ENCODE results near the gene NOP56.
A peak's percentile ranks its signal among the peaks of the same experiment; 100 is the strongest.
"Not testable (repeated sequence)": the region's sequence is repeated elsewhere in the genome, so short reads cannot be mapped to it uniquely, and the experiment has no call there.

The NOP56 gene

DNA sequence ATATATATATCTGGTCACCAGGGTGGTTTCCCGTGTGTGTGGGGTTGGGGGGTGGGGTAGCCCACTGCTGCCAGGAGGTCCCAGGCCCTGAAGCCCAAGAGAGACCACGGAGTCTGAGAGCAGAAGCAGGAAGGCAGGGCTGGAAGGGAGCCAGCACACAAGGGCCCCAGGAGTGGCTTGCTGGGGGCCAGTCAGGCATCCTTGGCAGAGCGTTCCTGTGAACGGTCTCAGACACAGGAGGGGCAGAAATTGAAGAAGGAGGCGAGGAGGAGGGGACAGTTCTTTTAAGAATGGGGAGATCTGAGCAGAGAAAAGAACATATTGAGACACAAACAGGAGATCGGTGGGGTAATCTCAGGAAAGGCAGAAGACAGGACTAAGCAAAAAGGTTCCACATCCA is 38.3 kb downstream of the NOP56 start:
- Mint-ChIP-seq H3K4me3 (peak overlapping the region; percentile 90), H3K27ac (no peak overlapping the region), H3K9me3 (ENCODE audit: low read depth) (no peaks in the 10 kb centered on the region), H3K36me3 (no peaks in the 10 kb centered on the region), H3K4me1 (ENCODE audit: low read depth) (peaks cover 31% of the 10 kb centered on the region), H3K27me3 (peaks cover 11% of the 10 kb centered on the region)

DNA sequence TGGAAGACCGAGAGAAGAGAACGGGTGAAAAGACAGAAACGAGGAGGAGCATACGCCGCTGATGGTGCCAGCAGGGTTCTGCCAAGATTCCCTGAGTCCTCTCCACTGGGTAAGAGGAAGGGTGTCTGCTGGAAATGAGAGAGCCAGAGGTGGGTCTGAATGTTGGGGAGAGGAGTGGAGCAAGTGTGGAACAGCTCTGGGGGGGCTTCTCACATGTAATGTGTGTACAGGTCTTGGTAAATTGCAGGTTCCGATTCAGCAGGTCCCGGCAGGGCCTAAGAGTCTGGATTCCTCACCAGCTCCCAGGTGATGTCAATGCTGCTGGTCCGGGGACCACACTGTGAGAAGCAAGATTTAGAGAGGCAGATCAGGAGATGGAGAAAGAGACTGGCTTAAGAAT is 38.7 kb downstream of the NOP56 start:
- Mint-ChIP-seq H3K9me3 (ENCODE audit: low read depth) (no peaks in the 10 kb centered on the region), H3K4me1 (ENCODE audit: low read depth) (peaks cover 31% of the 10 kb centered on the region), H3K4me3 (peak overlapping the region; percentile 90), H3K36me3 (no peaks in the 10 kb centered on the region), H3K27ac (no peak overlapping the region), H3K27me3 (peaks cover 12% of the 10 kb centered on the region)

DNA sequence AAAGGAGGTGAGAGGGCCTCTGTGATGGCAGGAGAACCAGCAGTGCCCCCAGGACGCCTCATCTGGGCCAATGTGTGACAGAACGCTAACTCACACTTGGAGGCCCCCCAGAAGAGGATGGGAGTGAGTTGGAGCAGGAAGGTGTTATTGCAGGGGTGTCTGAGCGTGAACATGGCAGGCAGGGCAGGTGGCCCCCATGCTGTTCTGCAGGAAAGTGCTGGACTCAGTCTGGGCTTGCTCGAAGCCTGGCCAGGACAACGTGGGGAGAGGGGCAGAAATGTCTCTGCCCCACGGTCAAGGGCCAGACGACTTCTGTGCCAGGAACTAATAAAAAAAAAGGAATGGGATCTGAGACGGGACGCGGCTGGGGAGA is 39.2 kb downstream of the NOP56 start:
- H3K9me3 Mint-ChIP-seq (ENCODE audit: low read depth): no peaks in the 10 kb centered on the region
- H3K27me3 Mint-ChIP-seq: peaks cover 14% of the 10 kb centered on the region
- no peaks in the 10 kb centered on the region for H3K36me3 Mint-ChIP-seq
- peak overlapping the region; percentile 90 for H3K4me3 Mint-ChIP-seq
- H3K4me1 Mint-ChIP-seq (ENCODE audit: low read depth): peaks cover 29% of the 10 kb centered on the region
- H3K27ac Mint-ChIP-seq: no peak overlapping the region

DNA sequence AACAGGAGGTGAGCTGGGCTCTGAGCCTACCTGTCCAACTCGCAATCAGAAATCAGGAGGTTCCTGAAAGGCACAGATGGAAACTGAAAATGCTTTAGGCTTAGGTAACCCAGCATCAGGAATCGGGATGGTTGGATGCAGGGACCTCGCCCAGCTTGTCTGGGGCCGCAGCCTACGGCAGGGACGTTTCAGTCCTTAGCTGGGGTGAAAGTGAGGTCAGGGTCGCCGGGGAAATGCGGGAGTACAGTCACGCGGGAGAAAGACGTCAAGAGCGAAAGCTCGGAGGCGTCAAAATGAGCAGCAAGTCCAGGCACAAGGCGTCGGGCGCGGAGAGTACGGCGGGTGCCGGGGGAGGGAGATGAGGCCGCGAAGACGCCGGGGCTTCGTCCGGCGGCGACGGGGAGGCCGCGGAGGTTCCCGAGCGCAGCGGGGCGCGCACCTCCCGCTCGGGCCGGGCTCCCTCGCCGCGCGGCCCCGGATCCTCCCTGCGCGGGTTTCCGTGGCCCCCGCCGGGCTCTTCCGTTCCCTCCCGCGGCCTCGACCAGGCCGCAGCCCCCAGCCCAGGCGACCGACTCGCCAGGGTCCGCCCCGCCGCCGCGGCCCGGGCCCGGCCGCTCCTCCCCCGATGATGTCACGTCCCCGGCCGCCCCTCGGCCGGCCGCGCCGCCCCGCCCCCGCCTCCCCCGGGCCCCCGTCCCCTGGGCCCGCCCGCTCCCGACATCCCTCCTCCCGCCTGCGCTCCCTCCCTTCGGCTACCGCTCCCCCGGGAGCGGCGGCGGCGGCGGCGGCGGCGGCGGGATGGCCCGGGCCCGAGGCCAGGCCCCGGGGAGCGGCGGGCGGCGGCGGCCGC is 39.8 kb downstream of the NOP56 start, which contains the start of gene EBF4:
EBF4 (plus strand) TSS at position 745 of the 850 bp plus-strand sequence. CDS start 866 bp downstream, outside the sequence.
- H3K9me3 Mint-ChIP-seq (ENCODE audit: low read depth): no peaks in the 10 kb centered on the region
- H3K4me3 Mint-ChIP-seq: peak within 1 kb of the TSS; percentile 90
- peaks cover 29% of the 10 kb centered on the region for H3K4me1 Mint-ChIP-seq (ENCODE audit: low read depth)
- no peaks in the 10 kb centered on the region for H3K36me3 Mint-ChIP-seq
- peaks cover 14% of the 10 kb centered on the region for H3K27me3 Mint-ChIP-seq
- H3K27ac Mint-ChIP-seq: peak within 1 kb of the TSS; percentile 35

DNA sequence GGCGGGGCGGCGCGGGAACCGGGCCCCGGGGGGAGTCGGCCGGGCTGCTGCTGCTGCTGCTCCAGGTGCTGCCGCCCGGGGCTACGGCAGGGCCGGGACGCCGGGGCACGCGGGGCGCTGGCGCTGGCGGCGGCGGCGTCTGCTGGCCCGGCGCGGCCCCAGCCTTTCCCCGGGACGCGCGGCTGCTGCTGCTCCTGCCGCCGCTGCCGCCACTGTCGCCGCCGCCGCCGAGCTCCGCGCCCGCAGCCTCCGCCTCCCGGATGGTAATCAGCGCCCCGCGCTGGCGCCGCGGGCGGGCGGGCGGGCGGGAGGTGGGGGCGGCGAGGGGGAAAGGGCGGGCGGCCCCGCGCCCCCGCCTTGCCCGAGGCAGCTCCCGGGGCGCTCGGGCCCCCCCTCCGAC is 40.5 kb downstream of the NOP56 start:
- Mint-ChIP-seq H3K4me1 (ENCODE audit: low read depth) (peaks cover 23% of the 10 kb centered on the region), H3K36me3 (no peaks in the 10 kb centered on the region), H3K4me3 (no peak overlapping the region), H3K27ac (no peak overlapping the region), H3K27me3 (peaks cover 14% of the 10 kb centered on the region), H3K9me3 (ENCODE audit: low read depth) (no peaks in the 10 kb centered on the region)

DNA sequence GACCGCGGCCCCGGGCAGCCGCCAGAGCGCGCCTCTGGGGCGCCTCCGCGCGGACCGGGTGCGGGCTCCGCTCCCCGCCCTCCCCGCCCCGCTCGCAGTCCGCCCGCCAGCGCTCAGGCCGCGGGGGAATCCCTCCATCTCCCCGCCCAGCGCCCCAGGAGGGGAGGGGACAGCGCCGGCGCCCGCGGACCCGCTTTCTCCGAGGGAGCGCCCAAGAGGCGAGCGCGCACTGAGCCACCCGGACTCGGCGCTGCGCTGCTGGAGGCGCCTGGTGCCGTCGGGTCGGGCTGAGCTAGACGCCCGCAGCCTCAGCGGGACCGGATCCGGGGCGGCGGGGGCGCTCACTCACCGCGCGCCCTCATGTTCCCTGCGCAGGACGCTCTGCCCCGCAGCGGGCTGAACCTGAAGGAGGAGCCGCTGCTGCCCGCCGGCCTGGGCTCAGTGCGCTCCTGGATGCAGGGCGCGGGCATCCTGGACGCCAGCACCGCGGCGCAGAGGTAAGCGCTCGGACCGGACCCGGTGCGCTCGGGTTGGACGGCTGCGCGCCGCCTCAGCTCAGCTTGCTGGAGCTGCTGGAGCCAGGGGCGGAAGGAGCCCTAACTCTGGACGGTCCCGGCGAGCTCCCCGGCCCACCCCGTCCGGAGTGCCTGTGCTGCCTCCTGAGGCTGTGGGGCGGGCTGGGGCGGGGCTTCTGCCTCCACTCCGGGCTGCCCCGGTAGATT is 41.0 kb downstream of the NOP56 start:
- Mint-ChIP-seq H3K4me1 (ENCODE audit: low read depth) (peaks cover 18% of the 10 kb centered on the region), H3K27ac (no peak overlapping the region), H3K36me3 (no peaks in the 10 kb centered on the region), H3K27me3 (peaks cover 14% of the 10 kb centered on the region), H3K4me3 (no peak overlapping the region), H3K9me3 (ENCODE audit: low read depth) (no peaks in the 10 kb centered on the region)

DNA sequence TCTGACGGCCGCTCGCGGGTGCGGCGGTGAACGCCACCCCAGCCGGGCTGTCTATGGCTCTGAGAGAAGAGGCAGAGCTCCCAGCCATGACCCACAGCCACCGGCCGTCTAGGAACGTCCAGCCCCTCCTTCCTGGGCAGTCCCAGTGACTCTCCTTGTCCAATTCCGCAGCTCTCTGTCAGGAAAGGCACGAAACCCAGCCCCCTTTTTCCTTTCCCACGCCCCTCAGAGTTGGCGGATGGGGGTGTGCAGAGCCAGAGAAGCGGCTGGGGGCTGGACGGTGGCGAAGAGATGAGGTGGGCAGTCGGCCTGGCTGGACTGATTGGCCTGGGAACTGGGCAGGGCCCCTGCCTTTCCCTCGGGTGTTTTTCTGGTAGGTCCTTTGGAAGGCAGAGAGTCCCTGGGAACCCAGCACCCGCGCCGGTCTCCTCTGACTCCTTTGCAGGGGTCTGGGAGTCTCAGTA is 41.6 kb downstream of the NOP56 start:
- H3K9me3 Mint-ChIP-seq (ENCODE audit: low read depth): no peaks in the 10 kb centered on the region
- H3K27me3 Mint-ChIP-seq: peaks cover 14% of the 10 kb centered on the region
- H3K4me1 Mint-ChIP-seq (ENCODE audit: low read depth): peaks cover 18% of the 10 kb centered on the region
- peak overlapping the region; percentile 20 for H3K4me3 Mint-ChIP-seq
- no peaks in the 10 kb centered on the region for H3K36me3 Mint-ChIP-seq
- no peak overlapping the region for H3K27ac Mint-ChIP-seq

DNA sequence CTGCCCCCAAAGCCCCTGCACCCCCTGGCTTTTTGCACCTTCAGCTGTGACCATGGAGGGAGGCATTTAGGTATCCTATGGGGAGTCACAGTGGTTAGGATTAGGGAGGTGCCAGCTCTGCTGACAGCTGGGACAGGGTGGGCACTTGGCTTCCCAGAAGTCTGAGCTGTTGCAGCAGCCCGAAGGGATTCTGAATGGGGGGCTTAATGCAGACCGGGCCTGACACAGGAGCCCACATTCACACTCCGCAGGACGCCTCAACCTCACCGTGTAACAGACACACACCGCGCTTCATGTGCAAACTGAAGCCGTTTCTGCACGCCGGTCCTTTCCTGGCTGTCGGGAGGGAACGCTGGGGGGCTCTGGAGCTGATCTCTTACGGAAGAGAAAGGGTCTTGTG is 42.1 kb downstream of the NOP56 start:
- H3K4me1 Mint-ChIP-seq (ENCODE audit: low read depth): peaks cover 15% of the 10 kb centered on the region
- no peak overlapping the region for H3K4me3 Mint-ChIP-seq
- H3K9me3 Mint-ChIP-seq (ENCODE audit: low read depth): no peaks in the 10 kb centered on the region
- H3K27me3 Mint-ChIP-seq: peaks cover 14% of the 10 kb centered on the region
- H3K36me3 Mint-ChIP-seq: no peaks in the 10 kb centered on the region
- H3K27ac Mint-ChIP-seq: no peak overlapping the region

DNA sequence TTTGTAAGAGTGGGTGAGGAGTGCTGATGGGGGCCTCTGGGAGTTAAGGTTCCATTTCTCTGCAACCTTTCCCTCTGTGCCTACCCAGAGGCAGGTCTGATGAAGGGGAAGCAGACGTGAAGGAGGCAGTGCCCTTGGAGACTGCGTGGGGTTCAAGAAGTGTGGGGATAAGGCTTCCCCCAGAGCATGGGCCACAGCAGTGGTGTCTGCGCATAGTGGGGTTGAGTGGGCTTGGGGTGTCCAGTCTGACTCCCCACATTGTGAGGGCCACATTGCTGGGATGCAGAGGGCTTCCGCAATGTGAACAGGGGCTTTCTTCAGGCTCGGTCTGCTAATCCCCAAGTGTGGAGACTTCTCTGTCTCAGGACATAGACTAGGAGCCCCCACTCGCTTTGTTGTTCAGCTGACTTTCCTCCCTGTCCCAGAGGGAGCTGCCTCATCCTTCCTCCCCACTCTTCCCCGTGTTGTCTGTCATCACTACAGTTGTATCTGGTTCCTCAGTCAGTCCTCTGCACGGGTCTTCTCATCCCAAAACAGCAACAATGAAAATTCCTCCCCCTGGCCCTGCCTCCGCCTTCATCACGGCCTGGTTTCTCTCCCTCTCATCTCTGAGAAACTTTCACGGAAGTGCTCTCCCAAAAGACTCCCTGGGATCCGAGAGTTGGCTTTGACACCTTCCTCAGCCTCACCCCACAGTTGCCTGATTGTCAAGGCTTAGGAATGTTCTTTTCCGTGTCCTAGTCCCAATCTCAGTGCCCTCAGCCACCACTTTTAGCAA is 43.0 kb downstream of the NOP56 start:
- Mint-ChIP-seq H3K9me3 (ENCODE audit: low read depth) (no peaks in the 10 kb centered on the region), H3K4me1 (ENCODE audit: low read depth) (peaks cover 15% of the 10 kb centered on the region), H3K27me3 (peaks cover 14% of the 10 kb centered on the region), H3K27ac (no peak overlapping the region), H3K4me3 (no peak overlapping the region), H3K36me3 (no peaks in the 10 kb centered on the region)

DNA sequence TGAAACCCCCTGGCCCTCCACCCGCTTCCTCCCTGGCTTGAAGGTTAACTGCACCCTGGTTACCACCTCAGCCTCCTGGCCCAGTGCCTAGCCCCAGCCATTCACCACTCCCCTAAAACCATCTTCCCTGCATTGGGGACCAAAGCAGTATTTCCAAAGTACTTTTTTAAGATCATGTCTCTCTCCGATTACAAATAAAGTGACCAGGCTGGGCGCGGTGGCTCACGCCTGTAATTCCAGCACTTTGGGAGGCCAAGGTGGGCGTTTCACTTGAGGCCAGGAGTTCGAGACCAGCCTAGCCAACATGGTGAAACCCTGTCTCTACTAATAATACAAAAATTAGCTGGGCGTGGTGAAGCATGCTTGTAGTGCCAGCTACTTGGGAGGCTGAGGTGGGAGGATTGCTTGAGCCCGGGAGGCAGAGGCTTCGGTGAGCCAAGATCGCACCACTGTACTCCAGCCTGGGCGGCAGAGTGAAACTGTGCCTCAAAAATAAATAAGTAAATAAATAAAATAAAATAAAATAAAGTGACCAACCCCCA is 43.6 kb downstream of the NOP56 start:
- peaks cover 14% of the 10 kb centered on the region for H3K27me3 Mint-ChIP-seq
- not testable (repeated sequence) for H3K4me3 Mint-ChIP-seq; H3K9me3 Mint-ChIP-seq (ENCODE audit: low read depth); H3K36me3 Mint-ChIP-seq; H3K27ac Mint-ChIP-seq
- peaks cover 12% of the 10 kb centered on the region for H3K4me1 Mint-ChIP-seq (ENCODE audit: low read depth)

DNA sequence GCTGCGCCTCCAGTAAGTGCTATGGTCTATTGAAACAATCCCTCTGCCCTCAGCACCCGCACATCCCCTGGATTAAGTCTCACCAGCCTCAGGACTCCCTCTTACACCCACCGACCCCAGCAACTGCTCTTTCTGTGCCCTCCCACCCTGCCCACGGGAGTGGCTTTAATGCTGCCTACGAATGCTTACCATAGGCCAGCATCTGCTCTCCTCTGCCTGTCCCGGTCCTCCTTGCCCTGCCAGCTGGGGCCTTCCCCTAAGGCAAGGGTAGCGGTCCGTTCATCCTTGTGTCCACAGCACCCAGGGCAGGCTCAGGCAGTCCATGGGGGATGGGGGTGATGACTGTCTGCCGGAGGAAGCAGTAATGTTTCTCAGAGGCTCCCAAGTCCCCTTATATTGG is 44.2 kb downstream of the NOP56 start:
- H3K27ac Mint-ChIP-seq: no peak overlapping the region
- H3K4me1 Mint-ChIP-seq (ENCODE audit: low read depth): peaks cover 7% of the 10 kb centered on the region
- H3K27me3 Mint-ChIP-seq: peaks cover 11% of the 10 kb centered on the region
- H3K36me3 Mint-ChIP-seq: no peaks in the 10 kb centered on the region
- no peaks in the 10 kb centered on the region for H3K9me3 Mint-ChIP-seq (ENCODE audit: low read depth)
- no peak overlapping the region for H3K4me3 Mint-ChIP-seq

DNA sequence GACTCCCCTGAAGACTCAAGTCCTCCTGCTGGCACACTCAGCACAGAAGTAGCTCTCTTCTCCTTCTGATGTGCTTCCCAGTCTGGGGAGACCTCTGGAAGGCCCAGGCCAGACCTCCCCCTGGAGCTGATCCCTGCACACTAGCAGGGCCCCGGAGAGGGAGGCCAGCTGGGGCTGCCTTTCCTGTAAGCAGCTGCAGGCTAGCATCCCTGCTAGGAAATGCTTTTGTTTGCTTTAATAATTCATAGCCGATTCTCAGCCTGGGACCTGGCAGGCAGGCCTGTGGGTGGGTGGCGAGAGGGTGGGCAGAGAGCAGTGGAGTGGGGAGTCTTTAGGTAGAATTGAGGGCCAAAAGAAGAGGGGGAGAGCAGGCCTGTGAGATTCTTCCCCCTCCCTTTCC is 45.3 kb downstream of the NOP56 start:
- Mint-ChIP-seq H3K9me3 (ENCODE audit: low read depth) (no peaks in the 10 kb centered on the region), H3K27ac (no peak overlapping the region), H3K36me3 (no peaks in the 10 kb centered on the region), H3K4me1 (ENCODE audit: low read depth) (peaks cover 2% of the 10 kb centered on the region), H3K4me3 (no peak overlapping the region), H3K27me3 (peaks cover 9% of the 10 kb centered on the region)

DNA sequence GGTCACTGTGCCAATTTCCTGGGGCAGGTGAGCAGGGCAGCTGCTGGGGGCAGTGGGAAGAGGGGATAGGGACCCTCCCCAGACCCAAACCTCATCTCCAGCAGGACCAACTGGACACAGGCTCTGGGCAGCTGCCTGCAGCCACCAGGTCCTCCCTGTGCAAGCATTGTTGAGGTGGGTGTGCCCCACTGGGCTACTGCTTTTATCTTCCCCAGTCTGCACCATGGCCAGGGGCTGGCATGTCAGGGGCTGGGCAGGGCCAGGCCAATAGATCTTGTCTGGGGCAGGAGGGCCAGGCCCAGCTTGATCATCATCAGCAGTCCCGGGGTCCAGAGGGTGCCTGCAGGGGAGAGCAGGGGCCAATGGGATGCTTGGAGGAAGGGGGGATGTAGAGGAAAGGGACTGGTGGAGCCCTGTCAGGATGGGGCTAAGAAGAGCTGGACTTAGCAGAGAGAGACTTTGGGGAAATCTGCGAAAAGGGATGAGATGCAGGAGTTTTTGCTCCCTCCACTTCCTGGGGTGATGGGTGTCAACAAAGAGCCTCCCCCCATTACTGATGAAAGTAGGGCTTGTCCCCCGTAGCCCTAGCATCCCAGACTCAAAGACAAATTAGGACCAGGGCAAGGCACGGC is 45.9 kb downstream of the NOP56 start:
- H3K4me3 Mint-ChIP-seq: no peak overlapping the region
- H3K27ac Mint-ChIP-seq: no peak overlapping the region
- H3K27me3 Mint-ChIP-seq: peaks cover 9% of the 10 kb centered on the region
- peaks cover 2% of the 10 kb centered on the region for H3K4me1 Mint-ChIP-seq (ENCODE audit: low read depth)
- no peaks in the 10 kb centered on the region for H3K9me3 Mint-ChIP-seq (ENCODE audit: low read depth)
- no peaks in the 10 kb centered on the region for H3K36me3 Mint-ChIP-seq

DNA sequence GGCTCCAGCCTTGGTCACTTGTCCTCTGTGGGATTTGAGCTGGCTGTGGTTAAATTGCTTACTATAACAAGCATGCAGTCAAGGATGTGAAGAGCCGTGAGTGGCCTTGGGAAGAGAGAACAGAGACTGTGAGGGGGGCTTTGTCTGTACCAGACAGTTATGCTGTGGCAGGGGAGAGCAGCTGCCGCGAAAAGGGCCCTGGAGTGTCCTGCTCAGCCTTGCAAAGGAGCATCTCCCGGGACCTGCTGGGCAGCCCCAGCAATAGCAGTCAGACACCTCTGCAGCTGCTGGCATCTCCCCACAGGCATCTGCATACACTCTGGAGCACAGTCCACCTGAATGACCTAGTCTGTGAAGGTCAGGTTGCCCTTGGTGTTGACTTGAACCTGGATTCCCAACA is 46.5 kb downstream of the NOP56 start:
- Mint-ChIP-seq H3K36me3 (no peaks in the 10 kb centered on the region), H3K4me1 (ENCODE audit: low read depth) (peaks cover 2% of the 10 kb centered on the region), H3K9me3 (ENCODE audit: low read depth) (no peaks in the 10 kb centered on the region), H3K27ac (no peak overlapping the region), H3K27me3 (peaks cover 9% of the 10 kb centered on the region), H3K4me3 (no peak overlapping the region)

All from activated naive CD8-positive, alpha-beta T cell (primary cell).